ENCODE measurements around the gene CALHM3. TPM values are rescaled to one million over a fixed set of nuclear protein-coding genes. Genes with fewer than 3 reads are reported as not detected.

Gene CALHM3
- polyA plus RNA-seq, 3 donors: 0.04 to 0.62 TPM; not detected in 1

DNA sequence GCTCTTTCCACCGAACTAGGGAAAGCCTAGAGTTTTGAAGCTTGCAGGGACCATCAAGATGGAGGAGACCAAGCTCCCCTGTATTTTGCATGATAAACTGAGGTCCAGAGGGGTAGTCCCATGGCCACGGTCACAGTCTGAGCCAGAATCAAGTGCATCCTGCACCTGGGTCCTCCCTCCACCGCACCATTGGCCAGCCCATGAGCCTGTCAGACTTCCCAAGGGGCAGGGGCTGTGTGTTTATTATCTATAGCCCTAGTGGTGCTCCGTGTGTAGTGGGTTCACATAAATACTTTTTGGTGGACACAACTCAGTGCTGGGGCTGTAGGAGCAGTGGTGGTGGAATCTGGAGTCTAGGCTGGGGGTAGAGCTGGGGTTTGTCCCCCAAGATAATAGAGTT, 3.6 kb downstream of the CALHM3 start:
- H3K9ac ChIP-seq (ENCODE audit: insufficient read depth, low read length, poor library complexity, severe bottlenecking): no peak overlapping the region
- Mint-ChIP-seq H3K4me3 (no peak overlapping the region), H3K9me3 (peaks cover 0 to 7% (median 4%) of the 10 kb centered on the region in 7 donors), H3K27me3 (ENCODE audit: low read depth in 3 of 3) (peaks cover 0 to 7% (median 0%) of the 10 kb centered on the region in 3 donors), H3K4me1 (peaks cover 33% of the 10 kb centered on the region), H3K36me3 (peaks cover 0 to 3% of the 10 kb centered on the region in 2 donors), H3K27ac (no peak overlapping the region)
- WGBS (ENCODE audit: insufficient coverage): 85% methylated on average over 4 of the region's 4 CpGs
- H3K27ac ChIP-seq (ENCODE audit: low read depth in 1 of 2, low read length in 2 of 2): no peak overlapping the region
- H2AFZ ChIP-seq (ENCODE audit: insufficient read depth, low read depth, low read length, poor library complexity, severe bottlenecking): no peak overlapping the region
- TF ChIP-seq CTCF (IDR thresholded peaks at IDR 0.05): no peak
- no peaks in the 10 kb centered on the region for H3K79me2 ChIP-seq (ENCODE audit: insufficient read depth, low read length)
- H3K4me1 ChIP-seq (ENCODE audit: control insufficient read depth in 1 of 2, insufficient read depth in 2 of 2, low read length in 2 of 2): peaks cover 42 to 52% of the 10 kb centered on the region in 2 donors
- H3K4me3 ChIP-seq (replicated peaks in 1 of 3; ENCODE audit: low read depth in 2 of 3, low read length in 3 of 3): no peak overlapping the region
- no peaks in the 10 kb centered on the region for H3K36me3 ChIP-seq (replicated peaks in 1 of 2; ENCODE audit: control insufficient read depth in 1 of 2, insufficient read depth in 2 of 2, low read length in 2 of 2)
- no peaks in the 10 kb centered on the region for H4K20me1 ChIP-seq (ENCODE audit: insufficient read depth, low read length)
- H3K9me3 ChIP-seq (replicated peaks in 1 of 2; ENCODE audit: control insufficient read depth in 1 of 2, insufficient read depth in 1 of 2, low read length in 2 of 2): no peaks in the 10 kb centered on the region
- no peak overlapping the region for H3K4me2 ChIP-seq (replicated peaks; ENCODE audit: extremely low read depth, low read length, poor library complexity, severe bottlenecking)
- no peak for DNase-seq
- H3K27me3 ChIP-seq (ENCODE audit: control insufficient read depth in 2 of 2, insufficient read depth in 2 of 2, low read length in 2 of 2): no peaks in the 10 kb centered on the region
- intact Hi-C loops (cut with micrococcal nuclease): no loop called here

GRCh38 chr10:103474077-103474476, 5.0 kb downstream of the CALHM3 start:
- no peak for TF ChIP-seq CTCF (IDR thresholded peaks at IDR 0.05)
- H2AFZ ChIP-seq (ENCODE audit: insufficient read depth, low read depth, low read length, poor library complexity, severe bottlenecking): no peak overlapping the region
- H3K4me3 Mint-ChIP-seq: no peak overlapping the region
- peak overlapping the region in 1 of 7 donors; percentile 3 for H3K27ac Mint-ChIP-seq
- H3K4me3 ChIP-seq (replicated peaks in 1 of 3; ENCODE audit: low read depth in 2 of 3, low read length in 3 of 3): no peak overlapping the region
- H4K20me1 ChIP-seq (ENCODE audit: insufficient read depth, low read length): no peaks in the 10 kb centered on the region
- H3K9me3 Mint-ChIP-seq: peaks cover 0 to 9% (median 3%) of the 10 kb centered on the region in 7 donors
- no peak overlapping the region for H3K9ac ChIP-seq (ENCODE audit: insufficient read depth, low read length, poor library complexity, severe bottlenecking)
- DNase-seq: no peak
- 98% methylated on average over 3 of the region's 3 CpGs for WGBS (ENCODE audit: insufficient coverage)
- no peaks in the 10 kb centered on the region for H3K79me2 ChIP-seq (ENCODE audit: insufficient read depth, low read length)
- intact Hi-C loops (cut with micrococcal nuclease): no loop called here
- no peaks in the 10 kb centered on the region for H3K27me3 ChIP-seq (ENCODE audit: control insufficient read depth in 2 of 2, insufficient read depth in 2 of 2, low read length in 2 of 2)
- no peak overlapping the region for H3K4me2 ChIP-seq (replicated peaks; ENCODE audit: extremely low read depth, low read length, poor library complexity, severe bottlenecking)
- H3K36me3 ChIP-seq (replicated peaks in 1 of 2; ENCODE audit: control insufficient read depth in 1 of 2, insufficient read depth in 2 of 2, low read length in 2 of 2): no peaks in the 10 kb centered on the region
- H3K36me3 Mint-ChIP-seq: peaks cover 0 to 5% of the 10 kb centered on the region in 2 donors
- no peaks in the 10 kb centered on the region for H3K9me3 ChIP-seq (replicated peaks in 1 of 2; ENCODE audit: control insufficient read depth in 1 of 2, insufficient read depth in 1 of 2, low read length in 2 of 2)
- no peak overlapping the region for H3K27ac ChIP-seq (ENCODE audit: low read depth in 1 of 2, low read length in 2 of 2)
- H3K27me3 Mint-ChIP-seq (ENCODE audit: low read depth in 3 of 3): peaks cover 0 to 8% (median 0%) of the 10 kb centered on the region in 3 donors
- H3K4me1 ChIP-seq (ENCODE audit: control insufficient read depth in 1 of 2, insufficient read depth in 2 of 2, low read length in 2 of 2): peaks cover 51 to 59% of the 10 kb centered on the region in 2 donors
- peaks cover 42% of the 10 kb centered on the region for H3K4me1 Mint-ChIP-seq

Data from CD14-positive monocyte (primary cell).